OCI-LY3 (cell line): ENCODE results near the gene TMEM9B.

Source experiments
- H2AFZ ChIP-seq: fragments of 200-600, 300-600 bp; shearing (Covaris generic); 2 replicates; pipeline ENCODE4 v1.6.0; 2014; ENCODE audit warnings: antibody characterized with exemption, low read depth, low read length
- H3K27ac ChIP-seq: fragments of 200-600, 300-600 bp; sonication (generic); 2 replicates; pipeline ENCODE4 v1.5.1; 2014; ENCODE audit warnings: mild to moderate bottlenecking, low read length, moderate library complexity, mixed read lengths
- H3K27me3 ChIP-seq: fragments of 200-600, 300-600 bp; sonication (generic); 2 replicates; pipeline ENCODE4 v1.6.1; 2014; ENCODE audit warnings: low read depth, low read length, mixed read lengths
- H3K36me3 ChIP-seq: fragments of 200-600, 300-600 bp; sonication (generic); replicated peaks from 2 replicates; pipeline ENCODE3; 2014; ENCODE audit warnings: low read depth, low read length, mixed read lengths
- H3K4me1 ChIP-seq: fragments of 300-600, 200-600 bp; sonication (generic); 2 replicates; pipeline ENCODE4 v1.6.1; 2014; ENCODE audit warnings: low read length, mixed read lengths
- H3K4me2 ChIP-seq: fragments of 200-600, 300-600 bp; sonication (generic); 2 replicates; pipeline ENCODE4 v1.6.1; 2014; ENCODE audit warnings: low read length, mixed read lengths
- H3K4me3 ChIP-seq: fragments of 300-600, 200-600 bp; sonication (generic); 2 replicates; pipeline ENCODE4 v1.5.1; 2014; ENCODE audit warnings: antibody characterized with exemption, mild to moderate bottlenecking, low read length, moderate library complexity
- H3K79me2 ChIP-seq: fragments of 300-600, 200-600 bp; shearing (Covaris generic); 2 replicates; pipeline ENCODE4 v1.6.1; 2014; ENCODE audit warnings: mild to moderate bottlenecking, low read length, mixed read lengths
- H3K9ac ChIP-seq: fragments of 300-600, 200-600 bp; shearing (Covaris generic); 2 replicates; pipeline ENCODE4 v1.6.0; 2014; ENCODE audit warnings: mild to moderate bottlenecking, low read length, moderate library complexity
- H3K9me3 ChIP-seq: fragments of 200-600, 300-600 bp; shearing (Covaris generic); 2 replicates; pipeline ENCODE4 v1.6.1; 2014; ENCODE audit warnings: low read length, mixed read lengths; ENCODE audit not compliant: insufficient read depth
- H4K20me1 ChIP-seq: fragments of 200-600, 300-600 bp; sonication (generic); 2 replicates; pipeline ENCODE4 v1.6.1; 2016; ENCODE audit warnings: low read length, mixed read lengths; ENCODE audit not compliant: insufficient read depth
- EZH2phosphoT487 ChIP-seq: fragments of 200-600 bp; shearing (Covaris generic); IDR thresholded peaks from 2 replicates; pipeline ENCODE4 v1.6.1; 2018; ENCODE audit warnings: antibody characterized with exemption, mixed run types, low read depth
- TF ChIP-seq, protein P1 (sequence below): fragments of 200-600, 300-600 bp; sonication (generic); IDR thresholded peaks from 2 replicates; pipeline ENCODE4 v1.5.1; 2014; ENCODE audit warnings: antibody characterized with exemption, low read length, low read depth

TMEM9B gene

DNA sequence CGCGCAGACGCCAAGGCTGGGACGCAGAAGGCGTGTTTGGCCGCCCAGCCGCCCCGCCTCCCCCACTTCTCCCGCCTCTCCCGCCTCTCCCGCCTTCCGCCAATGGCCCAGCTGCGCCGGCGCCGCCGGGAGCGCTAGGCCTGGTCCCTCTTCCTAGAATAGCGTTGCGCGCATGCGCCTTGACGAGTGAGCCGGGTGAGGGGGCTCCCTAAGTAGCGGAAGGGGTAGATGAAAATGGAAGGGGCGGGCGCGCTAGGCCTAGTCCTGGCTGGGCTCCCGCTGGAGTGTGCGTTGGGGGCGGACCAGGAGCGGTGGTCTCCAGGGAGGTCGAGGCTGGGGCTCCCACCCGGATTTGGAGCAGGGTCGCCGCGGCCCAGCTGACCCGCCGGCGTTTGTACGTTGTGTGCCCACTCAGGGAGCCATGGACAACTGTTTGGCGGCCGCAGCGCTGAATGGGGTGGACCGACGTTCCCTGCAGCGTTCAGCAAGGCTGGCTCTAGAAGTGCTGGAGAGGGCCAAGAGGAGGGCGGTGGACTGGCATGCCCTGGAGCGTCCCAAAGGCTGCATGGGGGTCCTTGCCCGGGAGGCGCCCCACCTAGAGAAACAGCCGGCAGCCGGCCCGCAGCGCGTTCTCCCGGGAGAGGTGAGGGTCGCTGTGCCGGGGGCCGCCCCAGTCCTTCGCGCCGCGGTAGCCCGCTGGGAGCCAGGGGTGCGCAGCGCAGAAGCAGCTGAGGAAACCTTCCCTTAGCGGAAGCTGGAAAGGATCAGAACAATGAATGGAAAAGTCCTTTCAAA lies 53.0 kb downstream of the TMEM9B start, which contains the start of gene AKIP1:
TSS of gene AKIP1 (plus strand) at position 161 of the 795 bp plus-strand sequence. CDS start at position 422, 261 bp downstream.
- peaks cover 4% of the 10 kb centered on the region for H3K36me3 ChIP-seq
- peak within 1 kb of the TSS; percentile 73 for H3K4me2 ChIP-seq
- TF ChIP-seq EZH2phosphoT487, result no peak
- TF ChIP-seq, protein P1, sequence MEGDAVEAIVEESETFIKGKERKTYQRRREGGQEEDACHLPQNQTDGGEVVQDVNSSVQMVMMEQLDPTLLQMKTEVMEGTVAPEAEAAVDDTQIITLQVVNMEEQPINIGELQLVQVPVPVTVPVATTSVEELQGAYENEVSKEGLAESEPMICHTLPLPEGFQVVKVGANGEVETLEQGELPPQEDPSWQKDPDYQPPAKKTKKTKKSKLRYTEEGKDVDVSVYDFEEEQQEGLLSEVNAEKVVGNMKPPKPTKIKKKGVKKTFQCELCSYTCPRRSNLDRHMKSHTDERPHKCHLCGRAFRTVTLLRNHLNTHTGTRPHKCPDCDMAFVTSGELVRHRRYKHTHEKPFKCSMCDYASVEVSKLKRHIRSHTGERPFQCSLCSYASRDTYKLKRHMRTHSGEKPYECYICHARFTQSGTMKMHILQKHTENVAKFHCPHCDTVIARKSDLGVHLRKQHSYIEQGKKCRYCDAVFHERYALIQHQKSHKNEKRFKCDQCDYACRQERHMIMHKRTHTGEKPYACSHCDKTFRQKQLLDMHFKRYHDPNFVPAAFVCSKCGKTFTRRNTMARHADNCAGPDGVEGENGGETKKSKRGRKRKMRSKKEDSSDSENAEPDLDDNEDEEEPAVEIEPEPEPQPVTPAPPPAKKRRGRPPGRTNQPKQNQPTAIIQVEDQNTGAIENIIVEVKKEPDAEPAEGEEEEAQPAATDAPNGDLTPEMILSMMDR, result no peak
- peaks cover 22% of the 10 kb centered on the region for H3K4me1 ChIP-seq
- peak within 1 kb of the TSS; percentile 37 for H3K27ac ChIP-seq
- no peaks in the 10 kb centered on the region for H4K20me1 ChIP-seq
- H3K9me3 ChIP-seq, result no peaks in the 10 kb centered on the region
- H3K79me2 ChIP-seq, result peaks cover 7% of the 10 kb centered on the region; the same call in 1 of the 2 replicates
- H3K4me3 ChIP-seq, result peak within 1 kb of the TSS; percentile 97
- peak within 1 kb of the TSS; percentile 95 for H3K9ac ChIP-seq
- H2AFZ ChIP-seq, result peak within 1 kb of the TSS; percentile 83
- H3K27me3 ChIP-seq, result 0 out of 2 replicates have a peak, but pooled peaks cover 5% of the 10 kb centered on the region

DNA sequence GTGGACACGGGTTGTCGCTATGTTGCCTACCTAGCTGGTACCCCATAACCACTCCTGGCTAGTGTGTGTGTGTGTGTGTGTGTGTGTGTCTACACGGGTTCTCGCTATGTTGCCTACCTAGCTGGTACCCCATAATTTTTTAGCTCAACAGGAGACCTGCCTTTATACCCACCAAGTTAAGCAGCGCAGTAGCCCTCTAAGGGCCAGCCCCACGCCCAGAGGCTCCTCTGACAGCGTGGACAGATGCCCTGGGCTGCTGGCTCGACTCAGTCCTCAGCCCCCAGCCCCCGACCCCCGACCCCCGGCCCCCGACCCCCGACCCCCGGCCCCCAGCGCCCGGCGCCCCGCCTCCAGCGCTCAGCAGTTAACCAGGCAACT lies 53.6 kb downstream of the TMEM9B start:
- peak overlapping the region; percentile 95 for H3K9ac ChIP-seq
- H3K4me1 ChIP-seq, result peaks cover 22% of the 10 kb centered on the region
- TF ChIP-seq, protein P1, result no peak
- TF ChIP-seq EZH2phosphoT487, result no peak
- peak overlapping the region; percentile 81; the same call in 1 of the 2 replicates for H2AFZ ChIP-seq
- H3K9me3 ChIP-seq, result no peaks in the 10 kb centered on the region
- H3K27ac ChIP-seq, result no peak overlapping the region
- H3K27me3 ChIP-seq, result 0 out of 2 replicates have a peak, but pooled peaks cover 5% of the 10 kb centered on the region
- peaks cover 3% of the 10 kb centered on the region for H3K36me3 ChIP-seq
- H4K20me1 ChIP-seq, result no peaks in the 10 kb centered on the region
- peak overlapping the region; percentile 97 for H3K4me3 ChIP-seq
- peaks cover 7% of the 10 kb centered on the region; the same call in 1 of the 2 replicates for H3K79me2 ChIP-seq
- peak overlapping the region; percentile 73 for H3K4me2 ChIP-seq

DNA sequence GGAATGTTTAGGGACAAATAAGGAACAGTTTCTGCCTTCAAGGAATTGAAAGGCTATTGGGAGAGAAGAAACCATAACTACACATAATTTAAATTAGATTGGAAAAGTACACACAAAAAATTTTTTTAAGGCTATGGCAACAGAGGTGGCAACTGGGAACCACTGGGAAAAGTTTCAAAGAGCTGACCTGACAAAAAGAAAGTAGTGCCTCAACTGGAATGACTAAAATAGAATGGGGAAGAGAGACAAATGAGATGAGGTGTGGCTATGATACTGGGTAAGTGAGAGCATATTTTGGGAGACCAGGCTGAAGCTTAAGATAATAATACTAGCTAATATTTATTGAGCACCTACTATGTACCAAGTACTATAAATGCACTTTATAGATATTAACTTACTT lies 56.1 kb downstream of the TMEM9B start:
- H3K27me3 ChIP-seq, result 0 out of 2 replicates have a peak, but pooled peaks cover 5% of the 10 kb centered on the region
- TF ChIP-seq EZH2phosphoT487, result no peak
- TF ChIP-seq, protein P1, result no peak
- H3K4me1 ChIP-seq, result peaks cover 12% of the 10 kb centered on the region; the same call in 1 of the 2 replicates

DNA sequence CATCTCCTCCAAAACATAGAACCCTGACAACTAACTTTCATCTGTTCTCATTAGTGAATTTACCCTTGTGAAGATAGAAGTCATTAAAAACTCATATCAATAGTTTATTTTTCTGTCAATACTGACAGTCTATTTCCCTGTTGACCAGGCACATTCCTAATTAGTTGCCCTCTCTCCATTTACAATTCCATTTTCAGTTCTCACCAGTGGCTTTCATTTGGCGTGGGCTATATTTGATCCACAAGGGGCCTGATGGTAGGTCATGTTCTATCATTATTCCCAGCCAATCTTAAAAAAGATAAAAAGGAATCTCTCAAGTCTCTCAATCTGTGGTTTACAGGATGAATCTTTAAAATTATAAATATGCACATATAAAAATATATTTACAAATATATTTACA lies 57.1 kb downstream of the TMEM9B start:
- Histone ChIP-seq H3K4me1 (peaks cover 8% of the 10 kb centered on the region; the same call in 1 of the 2 replicates), H4K20me1 (no peaks in the 10 kb centered on the region), H3K4me2 (no peak overlapping the region), H3K36me3 (no peaks in the 10 kb centered on the region), H3K9me3 (no peaks in the 10 kb centered on the region), H2AFZ (no peak overlapping the region), H3K27me3 (0 out of 2 replicates have a peak, but pooled peaks cover 5% of the 10 kb centered on the region), H3K4me3 (no peak overlapping the region), H3K27ac (no peak overlapping the region), H3K79me2 (peaks cover 4% of the 10 kb centered on the region; the same call in 1 of the 2 replicates), H3K9ac (no peak overlapping the region)
- TF ChIP-seq, protein P1, result no peak
- no peak for TF ChIP-seq EZH2phosphoT487

More for the DNA sequence above, 56.1 kb downstream of the TMEM9B start:
- H4K20me1 ChIP-seq, result no peaks in the 10 kb centered on the region
- no peak overlapping the region for H3K4me2 ChIP-seq
- no peak overlapping the region for H3K4me3 ChIP-seq
- H3K36me3 ChIP-seq, result no peaks in the 10 kb centered on the region
- no peak overlapping the region for H2AFZ ChIP-seq
- H3K79me2 ChIP-seq, result peaks cover 7% of the 10 kb centered on the region; the same call in 1 of the 2 replicates
- no peaks in the 10 kb centered on the region for H3K9me3 ChIP-seq
- H3K9ac ChIP-seq, result no peak overlapping the region
- no peak overlapping the region for H3K27ac ChIP-seq
